Measurements from ENCODE around the gene HS6ST2.
"Not testable (repeated sequence)": the region's sequence is repeated elsewhere in the genome, so short reads cannot be mapped to it uniquely, and the experiment has no call there.

HS6ST2 gene

GRCh38 chrX:132945055-132945599, 13.3 kb downstream of the HS6ST2 start:
- DNase-seq (ENCODE audit: low read depth in 2 of 3, low spot score in 1 of 3), result not testable (repeated sequence)

- no peak for DNase-seq (ENCODE audit: low read depth in 2 of 3, low spot score in 1 of 3)
Measured at GRCh38 chrX:132940727-132941327, 17.6 kb downstream of the HS6ST2 start.

- no peak for DNase-seq (ENCODE audit: low read depth in 2 of 3, low spot score in 1 of 3)
Measured at GRCh38 chrX:132933170-132933569, 25.3 kb downstream of the HS6ST2 start.

DNA sequence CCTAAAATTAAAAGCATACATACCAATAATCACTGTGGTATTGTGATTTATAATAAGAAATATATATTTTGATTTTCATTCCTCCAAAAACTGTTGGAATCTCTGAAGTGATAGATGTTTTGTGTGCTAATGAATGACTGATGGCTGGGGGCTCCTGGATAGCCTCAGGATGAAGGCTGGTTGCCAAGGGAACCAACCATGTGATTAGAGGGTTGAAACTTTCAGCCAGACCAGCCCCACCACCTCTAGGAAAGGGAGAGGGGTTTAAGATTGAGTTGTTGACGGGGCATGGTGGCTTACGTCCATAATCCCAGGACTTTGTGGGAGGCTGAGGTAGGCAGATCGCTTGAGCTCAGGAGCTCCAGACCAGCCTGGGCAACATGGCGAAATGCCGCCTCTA, 34.0 kb downstream of the HS6ST2 start:
- DNase-seq (ENCODE audit: low read depth in 2 of 3, low spot score in 1 of 3), result no peak

- no peak for DNase-seq (ENCODE audit: low read depth in 2 of 3, low spot score in 1 of 3)
Measured at GRCh38 chrX:132918523-132918922, 39.9 kb downstream of the HS6ST2 start.

GRCh38 chrX:132916349-132916748, 42.1 kb downstream of the HS6ST2 start:
- DNase-seq (ENCODE audit: low read depth in 2 of 3, low spot score in 1 of 3), result no peak

GRCh38 chrX:132909643-132910042, 48.8 kb downstream of the HS6ST2 start:
- no peak for DNase-seq (ENCODE audit: low read depth in 2 of 3, low spot score in 1 of 3)

- DNase-seq (ENCODE audit: low read depth in 2 of 3, low spot score in 1 of 3), result no peak
Measured at GRCh38 chrX:132908891-132909290, 49.5 kb downstream of the HS6ST2 start.

- DNase-seq (ENCODE audit: low read depth in 2 of 3, low spot score in 1 of 3), result no peak
Measured at GRCh38 chrX:132900633-132901293, 57.7 kb downstream of the HS6ST2 start.

GRCh38 chrX:132887569-132887968, 70.9 kb downstream of the HS6ST2 start:
- DNase-seq (ENCODE audit: low read depth in 2 of 3, low spot score in 1 of 3), result no peak

GRCh38 chrX:132883358-132883915, 75.0 kb downstream of the HS6ST2 start:
- DNase-seq (ENCODE audit: low read depth in 2 of 3, low spot score in 1 of 3), result no peak

GRCh38 chrX:132880753-132881152, 77.7 kb downstream of the HS6ST2 start:
- DNase-seq (ENCODE audit: low read depth in 2 of 3, low spot score in 1 of 3), result not testable (repeated sequence)

GRCh38 chrX:132877954-132878536, 80.4 kb downstream of the HS6ST2 start:
- DNase-seq (ENCODE audit: low read depth in 2 of 3, low spot score in 1 of 3), result no peak

DNA sequence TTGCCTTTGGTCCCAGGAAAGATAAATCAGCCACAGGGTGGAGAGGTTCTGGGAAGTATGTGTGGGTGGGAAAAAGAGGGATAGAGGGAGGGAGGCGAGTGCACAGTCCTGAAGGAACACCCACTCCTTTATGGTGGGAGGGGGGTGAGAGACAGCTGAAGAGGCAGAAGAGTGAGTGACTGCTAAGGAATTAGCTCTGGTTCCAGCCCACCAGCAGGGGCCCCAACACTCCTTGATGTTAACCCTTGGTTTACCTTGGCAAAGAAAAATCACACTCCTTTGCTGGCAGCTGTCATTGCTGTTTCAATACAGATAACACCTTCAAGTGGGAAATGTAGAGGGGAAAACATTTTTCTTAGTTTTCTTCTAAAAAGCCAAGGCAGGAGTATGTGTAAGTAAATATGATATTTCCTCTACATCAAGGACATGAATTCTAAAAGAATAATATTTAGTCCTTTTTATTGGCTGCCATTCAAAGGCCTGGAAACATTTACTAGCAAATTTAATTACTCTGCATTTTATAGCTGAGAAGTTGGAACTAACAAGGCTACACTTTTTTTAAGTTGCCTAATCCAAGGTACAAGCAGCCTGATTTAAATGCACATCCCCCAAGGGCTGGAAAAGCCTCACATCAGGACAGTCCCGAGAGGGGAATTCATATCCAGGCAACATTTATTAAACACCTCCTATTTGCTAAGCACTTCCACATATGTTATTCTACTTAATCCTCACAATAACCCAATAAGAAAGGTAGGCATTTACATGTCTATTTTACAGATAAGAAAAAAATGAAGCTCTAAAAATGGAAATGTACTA, 81.7 kb downstream of the HS6ST2 start:
- DNase-seq (ENCODE audit: low read depth in 2 of 3, low spot score in 1 of 3), result no peak

GRCh38 chrX:132875650-132876522, 82.5 kb downstream of the HS6ST2 start:
- no peak for DNase-seq (ENCODE audit: low read depth in 2 of 3, low spot score in 1 of 3)

DNA sequence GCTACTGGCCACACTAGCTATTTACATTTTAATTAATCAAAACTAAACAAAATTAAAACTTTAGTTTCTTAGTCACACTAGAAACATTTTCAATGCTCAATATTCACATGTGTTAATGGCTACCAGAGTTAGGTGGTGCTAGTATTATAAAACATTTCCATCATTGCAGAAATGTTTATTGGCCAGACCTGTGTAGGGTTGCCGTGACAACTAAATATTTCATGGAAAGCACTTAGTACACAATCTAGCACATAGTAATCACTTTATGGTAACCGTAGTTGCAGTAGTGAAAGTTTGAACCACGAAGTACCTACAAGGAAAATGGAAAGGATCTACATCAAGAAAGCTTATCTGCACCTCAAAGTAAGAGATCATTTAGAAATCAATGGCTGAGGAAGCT, 95.9 kb downstream of the HS6ST2 start:
- DNase-seq (ENCODE audit: low read depth in 2 of 3, low spot score in 1 of 3), result no peak

DNA sequence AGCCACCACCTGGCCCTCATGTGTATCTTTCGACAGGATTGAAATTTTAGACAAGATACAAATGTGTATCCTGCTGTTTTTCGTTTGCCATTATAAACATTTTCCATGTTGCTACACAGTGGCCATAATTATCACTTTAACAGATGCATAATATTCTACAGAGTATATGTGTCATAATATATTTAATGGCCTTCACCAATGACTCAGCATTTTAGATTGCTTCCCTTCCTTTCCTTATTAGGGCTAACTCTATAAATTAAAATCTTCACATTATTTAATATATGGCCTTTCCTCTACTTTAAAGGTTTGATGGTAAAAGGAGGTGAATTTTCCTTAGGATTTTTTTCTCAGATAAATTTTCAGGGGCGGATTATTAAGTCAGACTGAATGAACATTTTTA, 97.4 kb downstream of the HS6ST2 start:
- DNase-seq (ENCODE audit: low read depth in 2 of 3, low spot score in 1 of 3), result no peak

- no peak for DNase-seq (ENCODE audit: low read depth in 2 of 3, low spot score in 1 of 3)
Measured at GRCh38 chrX:132860200-132860599, 98.2 kb downstream of the HS6ST2 start.

GRCh38 chrX:132858018-132858417, 100.4 kb downstream of the HS6ST2 start:
- no peak for DNase-seq (ENCODE audit: low read depth in 2 of 3, low spot score in 1 of 3)

- no peak for DNase-seq (ENCODE audit: low read depth in 2 of 3, low spot score in 1 of 3)
Measured at GRCh38 chrX:132855780-132856341, 102.6 kb downstream of the HS6ST2 start.
